ENCODE data around the gene MYH9.
"Not testable (repeated sequence)": the region's sequence is repeated elsewhere in the genome, so short reads cannot be mapped to it uniquely, and the experiment has no call there.

Gene MYH9

GRCh38 chr22:36306227-36306626 is 81.5 kb downstream of the MYH9 start:
- DNase-seq, result no peak

GRCh38 chr22:36305813-36306212 is 82.0 kb downstream of the MYH9 start:
- no peak for DNase-seq

GRCh38 chr22:36304429-36304828 is 83.3 kb downstream of the MYH9 start:
- DNase-seq, result no peak

GRCh38 chr22:36303874-36304273 is 83.9 kb downstream of the MYH9 start:
- no peak for DNase-seq

GRCh38 chr22:36303115-36303467 is 84.7 kb downstream of the MYH9 start:
- DNase-seq, result no peak

- no peak for DNase-seq
Measured at GRCh38 chr22:36302439-36303114, 85.2 kb downstream of the MYH9 start.

- no peak for DNase-seq
Measured at GRCh38 chr22:36301851-36302250, 85.9 kb downstream of the MYH9 start.

GRCh38 chr22:36301384-36301828 is 86.4 kb downstream of the MYH9 start:
- DNase-seq, result peak; percentile 72

- DNase-seq, result no peak
Measured at GRCh38 chr22:36300396-36301212, 87.2 kb downstream of the MYH9 start.

- DNase-seq, result no peak
Measured at GRCh38 chr22:36299911-36300310, 87.9 kb downstream of the MYH9 start.

- DNase-seq, result no peak
Measured at GRCh38 chr22:36299295-36299694, 88.5 kb downstream of the MYH9 start.

- DNase-seq, result no peak
Measured at GRCh38 chr22:36298601-36299000, 89.2 kb downstream of the MYH9 start.

GRCh38 chr22:36298118-36298517 is 89.6 kb downstream of the MYH9 start:
- DNase-seq, result no peak

- no peak for DNase-seq
Measured at GRCh38 chr22:36297568-36297967, 90.2 kb downstream of the MYH9 start.

- DNase-seq, result no peak
Measured at GRCh38 chr22:36296690-36297089, 91.1 kb downstream of the MYH9 start.

- DNase-seq, result no peak
Measured at GRCh38 chr22:36295247-36295646, 92.5 kb downstream of the MYH9 start.

GRCh38 chr22:36294801-36295200 is 93.0 kb downstream of the MYH9 start:
- no peak for DNase-seq

- DNase-seq, result no peak
Measured at GRCh38 chr22:36294293-36294620, 93.5 kb downstream of the MYH9 start.

- DNase-seq, result no peak
Measured at GRCh38 chr22:36293606-36294292, 94.0 kb downstream of the MYH9 start.

GRCh38 chr22:36292823-36293530 is 94.8 kb downstream of the MYH9 start:
- no peak for DNase-seq

GRCh38 chr22:36291831-36292740 is 95.7 kb downstream of the MYH9 start:
- DNase-seq, result no peak

- not testable (repeated sequence) for DNase-seq
Measured at GRCh38 chr22:36290391-36291075, 97.2 kb downstream of the MYH9 start.

Data from right hindlimb (tissue), 1 donor.